HCT116 (cell line): ENCODE results near the gene LGI2. TPM values are rescaled to one million over a fixed set of nuclear protein-coding genes. Genes with fewer than 3 reads are reported as not detected.

Experiments
- ATAC-seq: fragments of 200-7000 bp; cut with Tn5 transposase; 2 replicates; pipeline ENCODE4 v1.9.1; 2020; ENCODE audit warnings: mild to moderate bottlenecking, moderate library complexity
- BruUV-seq: library from RNA; stranded (reverse); fragments of 400-500 nt; replicated peaks from 2 replicates; lab custom pipeline; 2021; lab: Mats Ljungman, UMichigan
- CTCF ChIA-PET: fragments of 300-600 bp; sonication (Branson Sonifier 250); formaldehyde crosslinking; loops from one replicate; lab custom pipeline; 2021; ENCODE audit warnings: antibody characterized with exemption; lab: Charles Lee
- POLR2A ChIA-PET: fragments of 300-600, 350-600 bp; sonication (Branson Sonifier 250); formaldehyde crosslinking; loops from one replicate; lab custom pipeline; 2021; ENCODE audit warnings: antibody characterized with exemption; lab: Charles Lee
- RAD21 ChIA-PET, 2 experiments: fragments of 300-600 bp; sonication (Branson Sonifier 250); formaldehyde crosslinking; loops; one replicate each; lab custom pipeline; 2023; ENCODE audit warnings: low total read pairs in 2 of 2; ENCODE audit not compliant: uncharacterized antibody in 2 of 2, unreplicated experiment in 2 of 2, low non-redundant PET in 1 of 2; lab: Charles Lee
- DNase-seq: peaks from one replicate; pipeline ENCODE4 v3.0.0-alpha.2; 2010; ENCODE audit warnings: low read depth, low spot score
- H2AFZ ChIP-seq: fragments of 200-600 bp; shearing (Covaris generic), sonication (generic); 2 replicates; pipeline ENCODE4 v1.6.1; 2017; ENCODE audit warnings: low read depth, mixed run types, mixed read lengths, antibody characterized with exemption, low read length; ENCODE audit not compliant: poor library complexity, severe bottlenecking
- H3K27ac ChIP-seq: 2 replicates; pipeline ENCODE4 v1.5.1; 2012; ENCODE audit warnings: low read depth, low read length
- H3K27me3 ChIP-seq: fragments of 200-600 bp; sonication (generic); 2 replicates; pipeline ENCODE4 v1.6.1; 2016; ENCODE audit warnings: mixed run types, low read length, mixed read lengths; ENCODE audit not compliant: insufficient read depth
- H3K36me3 ChIP-seq, 2 experiments: fragments of 200-500 bp in 1 of 2; fragments of 200-600 bp in 1 of 2; sonication (Bioruptor generic) in 1 of 2; sonication (generic) in 1 of 2; 2 replicates each; pipeline versions ENCODE4 v1.5.1 to v1.6.1; 2014 to 2016; ENCODE audit warnings: low read length in 2 of 2, inconsistent platforms in 1 of 2, mixed read lengths in 1 of 2, mixed run types in 1 of 2; ENCODE audit not compliant: insufficient read depth in 2 of 2, control insufficient read depth in 1 of 2
- H3K4me1 ChIP-seq, 2 experiments: fragments of 200-600 bp in 1 of 2; sonication (generic) in 1 of 2; 2 replicates each; pipeline versions ENCODE4 v1.5.1 to v1.6.1; 2012 to 2017; ENCODE audit warnings: low read length in 2 of 2, inconsistent platforms in 1 of 2, mild to moderate bottlenecking in 1 of 2, mixed read lengths in 1 of 2, mixed run types in 1 of 2, moderate library complexity in 1 of 2; ENCODE audit not compliant: insufficient read depth in 2 of 2, control insufficient read depth in 1 of 2
- H3K4me2 ChIP-seq: fragments of 200-600 bp; sonication (generic); 2 replicates; pipeline ENCODE4 v1.6.1; 2017; ENCODE audit warnings: mixed run types, low read length, mixed read lengths
- H3K4me3 ChIP-seq, 2 experiments: fragments of 200-600 bp in 1 of 2; sonication (generic) in 1 of 2; replicated peaks in 1 of 2; 2 replicates each; pipeline ENCODE4 v1.5.1; 2011 to 2016; ENCODE audit warnings: low read length in 2 of 2, control low read depth in 1 of 2, low read depth in 1 of 2, mild to moderate bottlenecking in 1 of 2, mixed read lengths in 1 of 2, mixed run types in 1 of 2
- H3K79me2 ChIP-seq: fragments of 200-600 bp; sonication (generic); 2 replicates; pipeline ENCODE4 v1.6.1; 2017; ENCODE audit warnings: mild to moderate bottlenecking, mixed run types, low read length, moderate library complexity, mixed read lengths; ENCODE audit not compliant: insufficient read depth
- H3K9ac ChIP-seq: fragments of 200-600 bp; sonication (generic); 2 replicates; pipeline ENCODE4 v1.6.1; 2016; ENCODE audit warnings: low read length, mixed read lengths
- H3K9me2 ChIP-seq: fragments of 200-600 bp; sonication (generic), shearing (Covaris generic); 2 replicates; pipeline ENCODE4 v1.6.1; 2017; ENCODE audit warnings: mixed run types, mild to moderate bottlenecking, moderate library complexity; ENCODE audit not compliant: insufficient read depth
- H3K9me3 ChIP-seq, 2 experiments: fragments of 200-500 bp in 1 of 2; fragments of 200-600 bp in 1 of 2; sonication (Bioruptor generic) in 1 of 2; sonication (generic) in 1 of 2; 2 replicates each; pipeline ENCODE4 v1.6.1; 2014 to 2017; ENCODE audit warnings: low read length in 2 of 2, mixed read lengths in 2 of 2, inconsistent platforms in 1 of 2, low read depth in 1 of 2, mild to moderate bottlenecking in 1 of 2, mixed run types in 1 of 2, moderate library complexity in 1 of 2; ENCODE audit not compliant: control insufficient read depth in 1 of 2, insufficient read depth in 1 of 2
- H4K20me1 ChIP-seq: fragments of 200-600 bp; sonication (generic), shearing (Covaris generic); 2 replicates; pipeline ENCODE4 v1.6.1; 2017; ENCODE audit warnings: mixed run types, mild to moderate bottlenecking, moderate library complexity; ENCODE audit not compliant: insufficient read depth
- CBX3 ChIP-seq: IDR thresholded peaks from 2 replicates; pipeline ENCODE4 v1.6.1; 2012; ENCODE audit warnings: low read depth
- CEBPB ChIP-seq: IDR thresholded peaks from 2 replicates; pipeline ENCODE4 v1.6.1; 2012; ENCODE audit warnings: low read depth
- CTCF ChIP-seq, 3 experiments: fragments of 200-600 bp in 1 of 3; sonication (generic) in 1 of 3; IDR thresholded peaks in 2 of 3; conservative IDR thresholded peaks in 1 of 3; 2 replicates each; pipeline ENCODE4 v1.5.1; 2012 to 2017; ENCODE audit warnings: low read depth in 2 of 3, low read length in 2 of 3, antibody characterized with exemption in 1 of 3, borderline replicate concordance in 1 of 3, control low read depth in 1 of 3, mild to moderate bottlenecking in 1 of 3, mixed read lengths in 1 of 3, mixed run types in 1 of 3, moderate library complexity in 1 of 3; ENCODE audit not compliant: insufficient read depth in 1 of 3
- EGR1 ChIP-seq: IDR thresholded peaks from 2 replicates; pipeline ENCODE4 v1.6.1; 2012; ENCODE audit warnings: low read depth
- ELF1 ChIP-seq: IDR thresholded peaks from 2 replicates; pipeline ENCODE4 v1.6.1; 2012; ENCODE audit warnings: low read depth, borderline replicate concordance
- FOSL1 ChIP-seq: IDR thresholded peaks from 2 replicates; pipeline ENCODE4 v1.6.1; 2012; ENCODE audit warnings: low read depth
- JUND ChIP-seq: IDR thresholded peaks from 2 replicates; pipeline ENCODE4 v1.6.1; 2012
- MAX ChIP-seq: IDR thresholded peaks from 2 replicates; pipeline ENCODE4 v1.6.1; 2012
- POLR2A ChIP-seq: IDR thresholded peaks from 2 replicates; pipeline ENCODE4 v1.7.0; 2011; ENCODE audit warnings: borderline replicate concordance; ENCODE audit not compliant: insufficient read depth, insufficient read length; ENCODE audit errors: extremely low read depth
- POLR2AphosphoS5 ChIP-seq: IDR thresholded peaks from 2 replicates; pipeline ENCODE4 v1.6.1; 2011; ENCODE audit warnings: mild to moderate bottlenecking, low read depth, low read length, moderate library complexity
- REST ChIP-seq: IDR thresholded peaks from 2 replicates; pipeline ENCODE4 v1.6.1; 2012; ENCODE audit warnings: low read depth
- SIN3A ChIP-seq: IDR thresholded peaks from 2 replicates; pipeline ENCODE4 v1.6.1; 2012; ENCODE audit warnings: low read depth
- SP1 ChIP-seq: IDR thresholded peaks from 2 replicates; pipeline ENCODE4 v1.6.1; 2012; ENCODE audit warnings: low read depth
- SRF ChIP-seq: IDR thresholded peaks from 2 replicates; pipeline ENCODE4 v1.6.1; 2012; ENCODE audit warnings: low read depth
- TCF7L2 ChIP-seq: IDR thresholded peaks from 2 replicates; pipeline ENCODE4 v1.7.0; 2011; ENCODE audit warnings: borderline replicate concordance, inconsistent platforms; ENCODE audit not compliant: insufficient read depth, insufficient read length; ENCODE audit errors: extremely low read depth
- YY1 ChIP-seq: IDR thresholded peaks from 2 replicates; pipeline ENCODE4 v1.6.1; 2011; ENCODE audit warnings: low read length, low read depth, moderate library complexity, mild to moderate bottlenecking; ENCODE audit not compliant: insufficient replicate concordance; ENCODE audit errors: extremely low read depth
- ZBTB33 ChIP-seq: IDR thresholded peaks from 2 replicates; pipeline ENCODE4 v1.6.1; 2011; ENCODE audit warnings: mild to moderate bottlenecking, low read length, moderate library complexity; ENCODE audit not compliant: insufficient replicate concordance; ENCODE audit errors: extremely low read depth
- ZNF274 ChIP-seq: fragments of 200-500 bp; sonication (Bioruptor generic); IDR thresholded peaks from 2 replicates; pipeline ENCODE4 v1.6.1; 2014; ENCODE audit warnings: mild to moderate bottlenecking, low read depth, low read length, inconsistent platforms
- intact Hi-C: fragments of 100-400 bp; cut with micrococcal nuclease; formaldehyde crosslinking; loops from 2 replicates; pipeline ENCODE4 v1.10.0; 2022
- total RNA-seq: library from RNA; stranded (reverse); gene quantifications from one replicate; pipeline ENCODE4 v1.2.1, GENCODE V29; 2021; ENCODE audit not compliant: unreplicated experiment

The LGI2 gene
- total RNA-seq, 1 experiment from 2014 or later: not detected

- no peak for TF ChIP-seq SIN3A
Observed at GRCh38 chr4:25011135-25011866, 19.4 kb downstream of the LGI2 start (continued).

- H3K4me3 ChIP-seq: no peak overlapping the region
- H3K4me1 ChIP-seq: no peaks in the 10 kb centered on the region
- no peaks in the 10 kb centered on the region for H3K79me2 ChIP-seq
- no peaks in the 10 kb centered on the region for H3K9me2 ChIP-seq
- ATAC-seq (no peak), DNase-seq (no peak)
- no peak overlapping the region for H3K27ac ChIP-seq
- H4K20me1 ChIP-seq: no peaks in the 10 kb centered on the region
- no peaks in the 10 kb centered on the region for H3K36me3 ChIP-seq
- H3K9me3 ChIP-seq: no peaks in the 10 kb centered on the region
- no peak overlapping the region for H3K4me2 ChIP-seq
- no TSS peak for BruUV-seq
- CTCF ChIA-PET: no interaction called here
- H3K9ac ChIP-seq: no peak overlapping the region
- no peak overlapping the region for H2AFZ ChIP-seq
- H3K27me3 ChIP-seq: peaks cover 30% of the 10 kb centered on the region
- POLR2A ChIA-PET: no interaction called here
- intact Hi-C loops: no loop called here
- TF ChIP-seq CBX3 (no peak), ELF1 (no peak), SIN3A (no peak), POLR2A (no peak), SP1 (no peak), ZNF274 (no peak), REST (no peak), TCF7L2 (no peak), ZBTB33 (no peak), YY1 (no peak), MAX (no peak), EGR1 (no peak), JUND (no peak), CEBPB (no peak), SRF (no peak), FOSL1 (no peak), CTCF (IDR thresholded peaks at IDR 0.05 in 2 of 3, conservative IDR thresholded peaks at IDR 0.05 in 1 of 3; ENCODE audit: borderline replicate concordance in 1 of 3, insufficient read depth in 1 of 3, low read depth in 2 of 3, low read length in 2 of 3) (no peak), POLR2AphosphoS5 (no peak)
- RAD21 ChIA-PET: no interaction called here
Observed at GRCh38 chr4:25007598-25007997, 23.1 kb downstream of the LGI2 start.
